ENCODE results near the gene GID8. TPM values are rescaled to one million over a fixed set of nuclear protein-coding genes. Genes with fewer than 3 reads are reported as not detected.

GID8 gene
- polyA plus RNA-seq, 1 donor from 2014 or later = 54.8 TPM

- no peak overlapping the region for H3K9ac ChIP-seq (ENCODE audit: low read length)
- H3K4me2 ChIP-seq (ENCODE audit: low read length) = no peak overlapping the region
- H4K20me1 ChIP-seq (ENCODE audit: insufficient read depth) = peaks cover 38% of the 10 kb centered on the region
- no peak for TF ChIP-seq RAD21 (conservative IDR thresholded peaks at IDR 0.05)
- TF ChIP-seq MXI1 (conservative IDR thresholded peaks at IDR 0.05; ENCODE audit: poor library complexity, severe bottlenecking) = no peak
- TF ChIP-seq SMC3 (conservative IDR thresholded peaks at IDR 0.05; ENCODE audit: poor library complexity) = no peak
- no peak for TF ChIP-seq POLR2AphosphoS5 (IDR thresholded peaks at IDR 0.05)
- TF ChIP-seq REST (IDR thresholded peaks at IDR 0.05; ENCODE audit: borderline replicate concordance) = no peak
- TF ChIP-seq EZH2 (IDR thresholded peaks at IDR 0.05; ENCODE audit: borderline replicate concordance, insufficient read depth, low read length, poor library complexity, severe bottlenecking) = no peak
- TF ChIP-seq EP300 (conservative IDR thresholded peaks at IDR 0.05; ENCODE audit: poor library complexity, severe bottlenecking) = no peak
- TF ChIP-seq TAF1 (IDR thresholded peaks at IDR 0.05; ENCODE audit: low read depth) = no peak
- no peak for TF ChIP-seq CTCF (IDR thresholded peaks at IDR 0.05; ENCODE audit: poor library complexity, severe bottlenecking)
- no peaks in the 10 kb centered on the region for H3K27me3 ChIP-seq (ENCODE audit: insufficient read depth, low read depth, low read length)
- peaks cover 98% of the 10 kb centered on the region for H3K79me2 ChIP-seq (replicated peaks; ENCODE audit: insufficient read depth, low read length)
- H3K36me3 ChIP-seq (ENCODE audit: insufficient read depth, low read length) = no peaks in the 10 kb centered on the region
- no peak overlapping the region for H3K4me3 ChIP-seq (ENCODE audit: low read length)
- H2AFZ ChIP-seq (ENCODE audit: low read depth, low read length) = no peak overlapping the region
- H3K9me3 ChIP-seq (ENCODE audit: low read length) = no peaks in the 10 kb centered on the region
- H3K9me2 ChIP-seq (ENCODE audit: insufficient read depth, low read length) = no peaks in the 10 kb centered on the region
- H3K27ac ChIP-seq (ENCODE audit: low read length) = no peak overlapping the region
- no peaks in the 10 kb centered on the region for H3F3A ChIP-seq (ENCODE audit: insufficient read depth, low read length, poor library complexity, severe bottlenecking)
Measured at GRCh38 chr20:62916703-62917476, 21.1 kb upstream of the GID8 start.

GRCh38 chr20:62917720-62918119 lies 20.2 kb upstream of the GID8 start:
- peaks cover 98% of the 10 kb centered on the region for H3K79me2 ChIP-seq (replicated peaks; ENCODE audit: insufficient read depth, low read length)
- TF ChIP-seq REST (IDR thresholded peaks at IDR 0.05; ENCODE audit: borderline replicate concordance) = no peak
- no peak for TF ChIP-seq RAD21 (conservative IDR thresholded peaks at IDR 0.05)
- no peak for TF ChIP-seq EP300 (conservative IDR thresholded peaks at IDR 0.05; ENCODE audit: poor library complexity, severe bottlenecking)
- TF ChIP-seq SMC3 (conservative IDR thresholded peaks at IDR 0.05; ENCODE audit: poor library complexity) = no peak
- no peak for TF ChIP-seq TAF1 (IDR thresholded peaks at IDR 0.05; ENCODE audit: low read depth)
- no peaks in the 10 kb centered on the region for H3K9me3 ChIP-seq (ENCODE audit: low read length)
- H3K9me2 ChIP-seq (ENCODE audit: insufficient read depth, low read length) = no peaks in the 10 kb centered on the region
- H4K20me1 ChIP-seq (ENCODE audit: insufficient read depth) = peaks cover 44% of the 10 kb centered on the region
- no peak overlapping the region for H2AFZ ChIP-seq (ENCODE audit: low read depth, low read length)
- H3F3A ChIP-seq (ENCODE audit: insufficient read depth, low read length, poor library complexity, severe bottlenecking) = no peaks in the 10 kb centered on the region
- no peaks in the 10 kb centered on the region for H3K36me3 ChIP-seq (ENCODE audit: insufficient read depth, low read length)
- H3K4me2 ChIP-seq (ENCODE audit: low read length) = no peak overlapping the region
- no peak overlapping the region for H3K9ac ChIP-seq (ENCODE audit: low read length)
- H3K27ac ChIP-seq (ENCODE audit: low read length) = no peak overlapping the region
- H3K4me3 ChIP-seq (ENCODE audit: low read length) = no peak overlapping the region
- no peaks in the 10 kb centered on the region for H3K27me3 ChIP-seq (ENCODE audit: insufficient read depth, low read depth, low read length)
